Tongue (tissue), 2 donors: ENCODE measurements around the gene ARHGAP29. TPM values are rescaled to one million over a fixed set of nuclear protein-coding genes. Genes with fewer than 3 reads are reported as not detected.

ENCODE experiments used
- DNase-seq: peaks from one replicate; pipeline ENCODE4 v3.0.0-alpha.2; 2015
- total RNA-seq: library from RNA; depleted of rRNA; stranded (reverse); fragments of >200 nt; gene quantifications from one replicate; pipeline ENCODE4 v1.2.3, GENCODE V29; 2014

The ARHGAP29 gene
- total RNA-seq, 1 donor from 2014 or later = 59.6 TPM

GRCh38 chr1:94259635-94260289 is 22.4 kb upstream of the ARHGAP29 start:
- no peak for DNase-seq

GRCh38 chr1:94258873-94259331 is 21.5 kb upstream of the ARHGAP29 start:
- no peak for DNase-seq

GRCh38 chr1:94257444-94257843 is 20.1 kb upstream of the ARHGAP29 start:
- no peak for DNase-seq

- no peak for DNase-seq
Measured at GRCh38 chr1:94255476-94255875, 18.1 kb upstream of the ARHGAP29 start.

- no peak for DNase-seq
Measured at GRCh38 chr1:94254073-94254810, 16.9 kb upstream of the ARHGAP29 start.

DNA sequence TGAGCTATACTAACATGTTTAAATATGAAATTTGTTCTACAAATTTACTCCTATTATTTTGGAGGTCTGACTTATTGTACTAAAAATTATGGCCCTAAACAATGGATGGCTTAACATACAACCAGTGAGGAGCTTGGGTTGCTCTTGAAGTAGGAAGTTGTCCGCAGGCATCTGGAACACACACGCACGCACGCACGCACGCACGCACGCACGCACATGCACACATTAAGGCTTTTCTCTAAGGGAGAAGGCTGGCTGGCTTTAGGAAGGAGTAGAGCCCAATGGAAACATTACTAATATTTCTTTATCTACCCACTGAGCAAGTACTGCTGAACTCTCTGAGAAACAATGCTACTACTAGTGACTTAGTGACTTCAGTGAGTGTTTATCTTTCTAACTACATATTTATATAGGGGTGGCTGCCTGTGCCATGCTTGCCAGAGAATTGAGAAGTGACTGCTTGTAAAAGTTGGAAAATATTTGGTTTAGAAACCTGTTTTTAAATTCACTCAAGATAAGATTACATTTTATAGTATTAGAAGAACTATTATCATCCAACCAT is 16.2 kb upstream of the ARHGAP29 start:
- DNase-seq = no peak

GRCh38 chr1:94250341-94250740 is 13.0 kb upstream of the ARHGAP29 start:
- no peak for DNase-seq

GRCh38 chr1:94248956-94249688 is 11.7 kb upstream of the ARHGAP29 start:
- no peak for DNase-seq

DNA sequence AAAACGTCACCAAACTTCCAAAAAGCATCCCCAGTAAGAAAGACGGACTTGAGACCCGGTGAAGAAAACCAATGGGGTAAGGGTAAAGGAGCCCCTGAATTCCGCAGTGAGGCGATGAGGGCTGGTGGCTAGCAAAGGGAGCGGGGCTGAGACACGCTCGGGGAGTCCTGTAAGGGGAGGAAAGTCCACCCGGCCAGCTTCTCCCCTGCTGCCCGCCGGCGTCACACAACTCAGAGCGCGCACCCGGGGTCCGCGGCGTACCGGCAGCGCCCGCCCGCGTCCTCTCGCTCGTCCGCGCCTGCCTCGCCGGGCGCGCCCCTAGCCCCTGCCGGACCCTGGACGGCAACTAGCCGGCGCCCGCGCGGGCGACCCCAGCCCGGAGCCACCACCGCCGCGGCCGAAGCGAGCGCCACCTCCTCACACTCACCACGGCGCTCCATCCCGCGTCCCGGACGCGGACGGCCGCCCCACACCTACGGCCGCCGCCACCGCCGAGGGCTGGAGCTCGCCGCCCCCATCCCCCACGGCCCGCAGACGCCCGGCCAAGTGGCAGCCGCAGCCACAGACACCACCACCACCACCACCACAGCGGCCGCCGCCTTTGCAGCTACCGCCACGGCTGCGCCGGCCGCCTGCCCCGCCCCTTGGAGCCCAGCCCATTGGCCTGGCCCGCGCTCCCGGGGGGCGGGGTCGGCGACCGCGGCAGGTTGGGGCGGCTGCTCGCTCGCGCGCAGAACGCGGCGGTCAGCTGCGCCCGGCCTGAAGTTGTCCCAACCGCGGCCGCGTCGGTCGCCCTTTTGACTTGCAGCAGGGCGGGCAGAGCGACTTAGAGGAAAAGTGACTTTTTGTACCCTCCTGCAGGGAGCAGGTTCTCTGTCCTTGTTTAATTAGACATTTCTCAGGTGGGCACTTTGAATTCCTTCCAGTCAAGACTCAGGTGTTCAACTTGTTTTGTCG is 10.0 kb upstream of the ARHGAP29 start:
- peak; percentile 76 for DNase-seq

- DNase-seq = peak; percentile 21
Measured at GRCh38 chr1:94246692-94247137, 9.3 kb upstream of the ARHGAP29 start.

GRCh38 chr1:94245747-94246438 is 8.5 kb upstream of the ARHGAP29 start:
- DNase-seq = no peak

DNA sequence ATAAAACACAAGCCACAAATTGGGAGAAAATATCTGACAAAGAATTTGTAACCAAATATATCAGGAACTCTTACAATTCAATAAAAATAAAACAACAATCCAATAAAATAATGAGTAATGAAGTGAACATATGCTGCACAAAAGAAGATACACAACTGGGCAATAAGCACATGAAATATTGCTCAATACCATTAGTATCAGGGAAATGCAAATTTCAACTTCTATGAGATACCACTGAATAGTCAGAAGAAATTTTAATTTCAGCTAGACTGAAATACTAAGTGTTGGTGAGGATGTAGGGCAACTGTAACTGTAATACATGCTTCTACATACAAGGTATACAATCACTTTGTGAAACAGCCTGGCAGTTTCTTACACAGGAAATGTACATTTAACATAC is 7.4 kb upstream of the ARHGAP29 start:
- DNase-seq = no peak

DNA sequence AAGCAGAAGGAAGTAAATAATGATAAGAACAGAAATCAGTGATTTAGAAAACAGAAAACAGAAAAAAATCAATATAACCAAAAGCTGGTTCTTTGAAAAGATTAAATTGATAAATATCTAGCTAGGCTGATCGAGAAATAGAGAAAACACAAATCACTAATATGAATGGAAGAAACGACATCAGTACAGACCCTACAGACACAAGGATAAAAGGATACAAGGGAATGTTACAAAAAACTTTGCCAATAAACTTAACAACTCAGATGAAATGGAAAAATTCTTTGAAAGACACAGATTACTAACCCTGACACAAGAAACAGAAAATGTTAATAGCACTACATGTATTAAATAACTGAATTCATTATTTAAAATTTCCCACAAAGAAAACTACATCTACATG is 6.3 kb upstream of the ARHGAP29 start:
- DNase-seq = no peak

DNA sequence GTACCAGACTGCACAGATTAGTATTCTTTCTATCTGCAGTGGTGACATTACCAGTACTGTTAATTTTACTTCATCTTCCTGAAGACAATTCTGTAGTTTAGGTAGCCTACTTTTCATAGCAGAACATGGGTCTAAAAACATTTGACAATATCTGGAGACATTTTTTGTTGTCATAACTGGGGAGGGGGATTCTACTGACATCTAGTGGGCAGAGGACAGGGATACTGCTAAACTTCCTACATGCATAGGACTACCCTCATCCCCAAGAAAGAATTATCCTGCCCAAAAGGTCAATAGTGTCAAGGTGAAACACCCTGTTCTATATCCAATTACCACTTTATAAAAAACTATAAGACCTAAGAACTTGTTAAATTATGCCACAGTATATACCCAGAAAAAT is 3.4 kb upstream of the ARHGAP29 start:
- peak; percentile 76 for DNase-seq

- DNase-seq = no peak
Measured at GRCh38 chr1:94239796-94240195, 2.4 kb upstream of the ARHGAP29 start.

DNA sequence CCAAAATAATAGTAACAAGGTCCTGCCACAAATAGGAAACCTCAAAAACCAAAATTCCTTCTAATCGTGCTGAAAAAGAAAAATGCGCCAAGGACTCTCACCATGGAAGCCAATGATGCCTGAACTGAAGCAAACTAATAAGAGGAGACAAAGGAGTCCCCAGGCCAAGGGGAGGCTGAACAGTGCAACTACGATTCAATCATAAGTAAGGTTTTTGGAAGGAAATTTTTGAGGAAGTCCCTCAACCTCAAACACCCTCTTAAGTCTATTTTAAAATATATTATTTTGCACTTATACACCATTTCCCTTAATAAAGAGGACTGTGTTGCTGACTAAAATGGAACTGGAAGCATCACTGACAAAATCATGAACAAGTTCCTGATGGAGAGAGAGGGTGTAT is 1.7 kb upstream of the ARHGAP29 start:
- no peak for DNase-seq

DNA sequence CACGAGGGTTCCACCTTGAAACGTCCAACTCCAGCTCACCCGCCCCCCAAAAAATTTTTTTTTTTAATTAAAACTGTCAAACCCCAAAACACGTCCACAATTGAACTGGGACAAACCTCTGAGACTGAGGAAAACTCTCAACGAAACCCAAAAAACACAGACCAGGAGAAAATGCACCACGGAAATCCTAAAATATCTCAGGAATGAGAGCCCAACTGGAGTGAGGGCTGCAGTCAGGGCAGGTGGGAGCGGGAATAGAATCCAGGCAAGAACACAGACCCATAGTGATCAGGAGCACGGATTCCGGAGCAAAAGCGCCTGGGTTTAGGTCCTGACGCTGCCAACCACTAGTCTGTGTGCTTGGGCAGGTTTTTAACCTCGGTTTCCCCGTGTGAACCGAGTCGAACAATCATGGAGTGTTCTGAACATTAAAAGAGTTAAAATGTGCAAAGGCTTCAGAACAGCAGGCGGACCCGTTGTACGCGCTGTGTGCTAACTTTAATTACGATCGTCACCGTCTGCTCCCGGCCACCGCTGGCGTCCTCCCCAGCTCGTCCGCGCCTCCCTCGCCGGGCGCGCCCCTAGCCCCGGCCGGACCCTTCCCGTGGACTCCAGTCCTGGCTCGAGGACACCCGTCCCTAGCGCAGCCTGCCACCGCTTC is 624 bp downstream of the ARHGAP29 start:
- DNase-seq = peak; percentile 72

DNA sequence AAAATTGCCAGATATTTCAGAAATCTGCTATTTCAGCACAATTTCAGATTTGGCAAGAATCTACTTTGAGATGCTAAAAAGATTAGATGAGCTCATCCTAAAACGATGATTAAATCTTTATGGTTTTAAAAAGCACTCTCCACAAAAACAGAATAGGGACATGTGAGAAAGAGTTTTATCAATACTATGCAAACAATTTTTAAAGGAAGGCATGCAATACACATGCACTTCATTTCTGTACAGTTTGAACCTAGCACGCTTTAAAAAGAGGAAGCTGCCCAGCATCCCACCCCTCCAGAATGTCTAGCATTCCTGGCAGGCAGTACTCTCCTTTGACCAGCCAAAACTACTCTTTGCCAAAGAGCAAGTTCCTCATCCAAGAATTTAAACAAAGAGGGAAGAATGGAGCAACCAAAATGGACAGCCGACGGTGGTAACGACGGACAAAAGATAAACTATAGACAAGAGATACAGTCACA is 1.3 kb downstream of the ARHGAP29 start:
- DNase-seq = peak; percentile 75

DNA sequence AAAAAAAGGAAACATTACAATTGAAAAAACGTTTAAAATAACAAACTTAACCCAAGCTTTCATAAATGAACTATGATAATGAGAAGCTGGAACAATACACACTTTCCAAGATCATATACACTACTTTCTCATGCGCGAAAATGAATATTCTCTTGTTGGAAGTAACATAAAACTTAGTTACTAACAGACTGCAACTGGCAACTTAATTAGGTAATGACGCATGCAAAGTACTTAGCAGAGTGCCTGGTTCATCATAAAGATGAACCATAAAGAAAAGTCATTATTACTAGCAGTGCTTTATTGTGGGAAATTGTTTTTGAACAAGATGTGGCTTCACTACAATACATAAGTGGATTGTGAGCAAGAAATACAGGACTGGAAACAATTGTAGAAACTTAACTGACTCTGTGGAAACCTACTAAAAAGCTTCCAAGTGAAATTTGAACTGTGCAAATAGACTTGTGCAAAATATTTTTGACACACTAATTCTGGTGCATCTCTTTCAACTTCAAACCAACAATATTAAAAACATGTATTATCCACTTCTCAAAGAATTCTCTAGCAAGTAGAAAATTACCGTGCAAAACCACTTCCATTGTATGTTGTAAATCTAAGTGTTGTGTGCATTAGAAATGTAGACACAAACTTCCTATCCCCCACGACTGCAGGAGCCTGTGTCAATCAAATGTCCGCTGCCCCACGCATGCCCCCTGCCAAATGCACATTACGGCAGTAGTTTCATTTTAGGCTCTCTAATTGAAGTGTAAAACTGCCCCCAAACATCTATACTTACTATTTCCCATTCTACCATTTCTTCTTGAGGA is 2.0 kb downstream of the ARHGAP29 start:
- DNase-seq = peak; percentile 81
